NB4 (cell line): ENCODE results near the gene EXOC6B.

Experiments
- CTCF ChIP-seq: IDR thresholded peaks from one replicate; pipeline ENCODE4 v1.5.1; 2012; ENCODE audit warnings: low read depth, low read length
- MAX ChIP-seq: IDR thresholded peaks from 2 replicates; pipeline ENCODE4 v1.6.1; 2011; ENCODE audit warnings: low read depth, low read length

GRCh38 chr2:72150157-72150860 lies 675.5 kb downstream of the EXOC6B start:
- TF ChIP-seq CTCF (peak; percentile 76), MAX (no peak)
